OCI-LY1 (cell line): ENCODE measurements around the gene LRMDA.

Experiments
- CTCF ChIP-seq: fragments of 200-600 bp; sonication (generic), shearing (Covaris generic); IDR thresholded peaks from 2 replicates; pipeline ENCODE4 v1.5.1; 2017; ENCODE audit warnings: mild to moderate bottlenecking, antibody characterized with exemption, low read length, moderate library complexity, mixed read lengths
- EZH2 ChIP-seq: fragments of 200-600 bp; sonication (generic), shearing (Covaris generic); IDR thresholded peaks from 2 replicates; pipeline ENCODE4 v1.8.0; 2017; ENCODE audit warnings: borderline replicate concordance, mixed run types, mild to moderate bottlenecking, antibody characterized with exemption, low read length, moderate library complexity, mixed read lengths

- TF ChIP-seq CTCF (no peak), EZH2 (no peak)
Observed at GRCh38 chr10:76106611-76107010, 675.2 kb downstream of the LRMDA start.
